DOHH2 (cell line): ENCODE data around the gene SVIL.
"Not testable (repeated sequence)": the region's sequence is repeated elsewhere in the genome, so short reads cannot be mapped to it uniquely, and the experiment has no call there.

Source experiments
- CTCF ChIP-seq: fragments of 200-600 bp; sonication (generic); IDR thresholded peaks from one replicate; pipeline ENCODE4 v1.5.1; 2014; ENCODE audit warnings: antibody characterized with exemption, mild to moderate bottlenecking, low read depth, low read length; ENCODE audit not compliant: poor library complexity, severe bottlenecking
- EZH2phosphoT487 ChIP-seq: fragments of 200-600 bp; sonication (generic); IDR thresholded peaks from 2 replicates; pipeline ENCODE4 v1.6.1; 2017; ENCODE audit warnings: borderline replicate concordance, mild to moderate bottlenecking, antibody characterized with exemption, low read length, moderate library complexity, mixed read lengths

- TF ChIP-seq CTCF, EZH2phosphoT487: not testable (repeated sequence)
Measured at GRCh38 chr10:29536691-29537090, 98.1 kb downstream of the SVIL start.
